IPS DF 6.9 (cell line): ENCODE results near the gene SHCBP1L.

ENCODE experiments used
- DNase-seq: peaks from one replicate; pipeline ENCODE4 v3.0.0-alpha.2; 2013; ENCODE audit warnings: low read depth, low spot score
- H3K27ac ChIP-seq: one replicate; pipeline ENCODE4 v1.5.1; 2013; ENCODE audit warnings: low read length, control low read depth
- H3K27me3 ChIP-seq: 2 replicates; pipeline ENCODE4 v1.6.1; 2013; ENCODE audit warnings: mild to moderate bottlenecking, low read length; ENCODE audit not compliant: control insufficient read depth, insufficient read depth
- H3K36me3 ChIP-seq: 2 replicates; pipeline ENCODE4 v1.6.1; 2013; ENCODE audit warnings: low read length; ENCODE audit not compliant: control insufficient read depth, insufficient read depth
- H3K4me1 ChIP-seq: 2 replicates; pipeline ENCODE4 v1.6.1; 2013; ENCODE audit warnings: low read length; ENCODE audit not compliant: control insufficient read depth, insufficient read depth
- H3K4me3 ChIP-seq: 2 replicates; pipeline ENCODE4 v1.5.1; 2013; ENCODE audit warnings: mild to moderate bottlenecking, low read length
- H3K9me3 ChIP-seq: 2 replicates; pipeline ENCODE4 v1.6.1; 2013; ENCODE audit warnings: low read length, inconsistent platforms; ENCODE audit not compliant: control insufficient read depth, insufficient read depth
- WGBS: extraction: QIAGEN DNeasy Blood & Tissue Kit; methylation state at CpG from one replicate; pipeline ENCODE4 v1.1.7; 2013; ENCODE audit warnings: mixed read lengths, missing lambda C conversion rate; ENCODE audit not compliant: insufficient read length, insufficient coverage; 5-methylcytosine and 5-hydroxymethylcytosine counted together

Gene SHCBP1L

GRCh38 chr1:182869241-182869666 lies 83.7 kb downstream of the SHCBP1L start:
- H3K4me1 ChIP-seq: no peaks in the 10 kb centered on the region
- H3K27me3 ChIP-seq: no peaks in the 10 kb centered on the region
- WGBS: no CpG with 5 or more reads among the region's 12 CpGs
- no peak overlapping the region for H3K27ac ChIP-seq
- H3K36me3 ChIP-seq: peaks cover 27% of the 10 kb centered on the region; the same call in 1 of the 2 replicates
- no peak overlapping the region for H3K4me3 ChIP-seq
- DNase-seq: no peak
- no peaks in the 10 kb centered on the region for H3K9me3 ChIP-seq

GRCh38 chr1:182867861-182868260 lies 85.1 kb downstream of the SHCBP1L start:
- Histone ChIP-seq H3K27me3 (no peaks in the 10 kb centered on the region), H3K4me3 (no peak overlapping the region), H3K27ac (no peak overlapping the region), H3K36me3 (peaks cover 22% of the 10 kb centered on the region; the same call in 1 of the 2 replicates), H3K9me3 (no peaks in the 10 kb centered on the region), H3K4me1 (no peaks in the 10 kb centered on the region)
- no peak for DNase-seq

GRCh38 chr1:182863940-182864339 lies 89.0 kb downstream of the SHCBP1L start:
- no peaks in the 10 kb centered on the region for H3K27me3 ChIP-seq
- H3K4me3 ChIP-seq: no peak overlapping the region
- H3K4me1 ChIP-seq: no peaks in the 10 kb centered on the region
- no CpG with 5 or more reads among the region's 5 CpGs for WGBS
- peaks cover 25% of the 10 kb centered on the region; the same call in 1 of the 2 replicates for H3K36me3 ChIP-seq
- H3K9me3 ChIP-seq: no peaks in the 10 kb centered on the region
- no peak overlapping the region for H3K27ac ChIP-seq
- DNase-seq: no peak

- Histone ChIP-seq H3K4me1 (no peaks in the 10 kb centered on the region), H3K27ac (no peak overlapping the region), H3K36me3 (peaks cover 36% of the 10 kb centered on the region; the same call in 1 of the 2 replicates), H3K9me3 (no peaks in the 10 kb centered on the region), H3K27me3 (no peaks in the 10 kb centered on the region), H3K4me3 (no peak overlapping the region)
- DNase-seq: no peak
- no CpG with 5 or more reads among the region's 1 CpG for WGBS
Observed at GRCh38 chr1:182862827-182863226, 90.1 kb downstream of the SHCBP1L start.

GRCh38 chr1:182861994-182862393 lies 91.0 kb downstream of the SHCBP1L start:
- Histone ChIP-seq H3K27me3 (no peaks in the 10 kb centered on the region), H3K4me3 (no peak overlapping the region), H3K27ac (no peak overlapping the region), H3K36me3 (peaks cover 40% of the 10 kb centered on the region; the same call in 1 of the 2 replicates), H3K9me3 (no peaks in the 10 kb centered on the region), H3K4me1 (no peaks in the 10 kb centered on the region)
- WGBS: no CpG with 5 or more reads among the region's 2 CpGs
- no peak for DNase-seq

GRCh38 chr1:182860658-182861057 lies 92.3 kb downstream of the SHCBP1L start:
- no peaks in the 10 kb centered on the region for H3K4me1 ChIP-seq
- H3K9me3 ChIP-seq: no peaks in the 10 kb centered on the region
- DNase-seq: no peak
- WGBS: no CpG with 5 or more reads among the region's 4 CpGs
- no peak overlapping the region for H3K27ac ChIP-seq
- H3K36me3 ChIP-seq: peaks cover 42% of the 10 kb centered on the region; the same call in 1 of the 2 replicates
- H3K27me3 ChIP-seq: no peaks in the 10 kb centered on the region
- H3K4me3 ChIP-seq: no peak overlapping the region

- no peaks in the 10 kb centered on the region for H3K9me3 ChIP-seq
- no peak for DNase-seq
- peaks cover 51% of the 10 kb centered on the region; the same call in 1 of the 2 replicates for H3K36me3 ChIP-seq
- H3K27me3 ChIP-seq: no peaks in the 10 kb centered on the region
- no peak overlapping the region for H3K4me3 ChIP-seq
- no peak overlapping the region for H3K27ac ChIP-seq
- 100% methylated on average over 1 of the region's 3 CpGs for WGBS
- H3K4me1 ChIP-seq: no peaks in the 10 kb centered on the region
Observed at GRCh38 chr1:182857212-182857611, 95.8 kb downstream of the SHCBP1L start.

GRCh38 chr1:182855911-182856310 lies 97.1 kb downstream of the SHCBP1L start:
- no peak for DNase-seq
- Histone ChIP-seq H3K36me3 (peaks cover 51% of the 10 kb centered on the region; the same call in 1 of the 2 replicates), H3K4me1 (no peaks in the 10 kb centered on the region), H3K9me3 (no peaks in the 10 kb centered on the region), H3K27me3 (no peaks in the 10 kb centered on the region), H3K4me3 (no peak overlapping the region), H3K27ac (no peak overlapping the region)
- no CpG with 5 or more reads among the region's 4 CpGs for WGBS

- Histone ChIP-seq H3K9me3 (no peaks in the 10 kb centered on the region), H3K4me1 (no peaks in the 10 kb centered on the region), H3K36me3 (peaks cover 38% of the 10 kb centered on the region; the same call in 1 of the 2 replicates), H3K27me3 (no peaks in the 10 kb centered on the region), H3K4me3 (no peak overlapping the region), H3K27ac (no peak overlapping the region)
- WGBS: no CpG with 5 or more reads among the region's 1 CpG
- no peak for DNase-seq
Observed at GRCh38 chr1:182851825-182852224, 101.1 kb downstream of the SHCBP1L start.

- peaks cover 5% of the 10 kb centered on the region for H3K4me1 ChIP-seq
- no peak for DNase-seq
- H3K36me3 ChIP-seq: peaks cover 39% of the 10 kb centered on the region; the same call in 1 of the 2 replicates
- no CpG with 5 or more reads among the region's 4 CpGs for WGBS
- no peaks in the 10 kb centered on the region for H3K27me3 ChIP-seq
- H3K4me3 ChIP-seq: no peak overlapping the region
- no peak overlapping the region for H3K27ac ChIP-seq
- no peaks in the 10 kb centered on the region for H3K9me3 ChIP-seq
Observed at GRCh38 chr1:182850319-182850718, 102.6 kb downstream of the SHCBP1L start.
